Measurements from ENCODE around the gene DUSP2. TPM values are rescaled to one million over a fixed set of nuclear protein-coding genes. Genes with fewer than 3 reads are reported as not detected.

DUSP2 gene
- total and polyA plus RNA-seq, 9 of the 15 experiments (the other 6 are each of a cell fraction or from before 2014, with no cell fraction given), result 0.04 to 0.18 TPM; not detected in 7

DNA sequence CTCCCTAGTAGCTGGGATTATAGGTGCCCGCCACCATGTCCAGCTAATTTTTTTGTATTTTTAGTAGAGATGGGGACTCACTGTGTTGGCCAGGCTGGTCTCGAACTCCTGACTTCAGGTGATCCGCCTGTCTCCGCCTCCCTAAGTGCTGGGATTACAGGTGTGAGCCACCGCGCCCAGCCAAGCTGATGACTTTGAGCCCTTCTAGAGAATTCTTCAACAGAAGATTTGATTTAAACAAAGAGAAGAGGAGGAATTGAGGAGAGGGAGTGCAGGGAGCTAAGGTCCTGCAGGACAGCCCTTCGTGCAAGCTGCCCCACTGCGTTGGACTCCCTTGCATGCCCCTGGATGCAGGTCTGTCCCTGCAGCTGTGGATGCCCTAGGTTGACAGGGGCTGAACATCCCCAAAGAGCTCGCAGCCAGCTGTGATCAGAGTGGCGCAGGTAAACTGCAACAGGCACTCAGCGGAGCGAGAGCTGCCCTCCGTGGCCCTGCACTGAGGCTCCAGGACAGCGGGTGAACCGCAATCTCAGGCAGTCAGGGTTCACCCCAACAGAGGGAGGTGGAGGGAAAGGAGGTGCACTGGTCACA lies 42.5 kb downstream of the DUSP2 start:
- Histone ChIP-seq H3K27ac (ENCODE audit: extremely low read depth, low read depth, low read length) (no peak overlapping the region), H3K4me3 (no peak overlapping the region), H3K27me3 (ENCODE audit: control insufficient read depth in 2 of 2, insufficient read depth in 2 of 2, low read length in 2 of 2) (peaks cover 0 to 26% of the 10 kb centered on the region in 2 experiments; a peak in 3 of 5 replicates), H2AFZ (ENCODE audit: low read depth, low read length) (no peak overlapping the region), H3K9ac (ENCODE audit: insufficient read depth in 1 of 2, low read depth in 2 of 2, low read length in 2 of 2) (no peak overlapping the region), H3K4me1 (replicated peaks in 1 of 2; ENCODE audit: control insufficient read depth in 2 of 2, insufficient read depth in 2 of 2, low read length in 2 of 2) (peaks cover 0 to 8% of the 10 kb centered on the region in 2 experiments; a peak in 1 of 5 replicates), H4K20me1 (replicated peaks; ENCODE audit: control insufficient read depth, insufficient read depth, low read length) (peaks cover 3% of the 10 kb centered on the region; the same call in 1 of the 2 replicates), H3K9me1 (ENCODE audit: control insufficient read depth, insufficient read depth, low read length) (no peaks in the 10 kb centered on the region), H3K9me3 (replicated peaks; ENCODE audit: control insufficient read depth, insufficient read depth, low read depth, low read length) (no peaks in the 10 kb centered on the region), H3K4me2 (ENCODE audit: insufficient read depth, low read length) (no peak overlapping the region), H3K36me3 (ENCODE audit: control insufficient read depth, insufficient read depth, low read length) (no peaks in the 10 kb centered on the region), H3K79me2 (ENCODE audit: control insufficient read depth, insufficient read depth, low read length) (no peaks in the 10 kb centered on the region)
- intact Hi-C loops (cut with micrococcal nuclease), result no loop called here
- ATAC-seq (no peak), FAIRE-seq (no peak), DNase-seq (ENCODE audit: extremely low read depth in 1 of 4, low spot score in 3 of 4) (no peak)
- in situ Hi-C loops (cut with MboI), result no loop called here
- no TSS peak for BruUV-seq (replicated peaks)
- CTCF ChIA-PET (ENCODE audit: low intra/inter-chr PET ratio), result no interaction called here
- WGBS (ENCODE audit: insufficient coverage, low coverage, missing lambda C conversion rate), result 3% methylated on average over 14 of the region's 15 CpGs
- POLR2A ChIA-PET, result interaction anchor here (0.7 to 1.0 kb wide), 2 partner anchors 10 to 76 kb away, joined by 3 to 4 read pairs; no protein-coding TSS in a partner anchor
- TF ChIP-seq SETDB1 (IDR thresholded peaks at IDR 0.05; ENCODE audit: low read length), result no peak
- TF ChIP-seq, protein P1, sequence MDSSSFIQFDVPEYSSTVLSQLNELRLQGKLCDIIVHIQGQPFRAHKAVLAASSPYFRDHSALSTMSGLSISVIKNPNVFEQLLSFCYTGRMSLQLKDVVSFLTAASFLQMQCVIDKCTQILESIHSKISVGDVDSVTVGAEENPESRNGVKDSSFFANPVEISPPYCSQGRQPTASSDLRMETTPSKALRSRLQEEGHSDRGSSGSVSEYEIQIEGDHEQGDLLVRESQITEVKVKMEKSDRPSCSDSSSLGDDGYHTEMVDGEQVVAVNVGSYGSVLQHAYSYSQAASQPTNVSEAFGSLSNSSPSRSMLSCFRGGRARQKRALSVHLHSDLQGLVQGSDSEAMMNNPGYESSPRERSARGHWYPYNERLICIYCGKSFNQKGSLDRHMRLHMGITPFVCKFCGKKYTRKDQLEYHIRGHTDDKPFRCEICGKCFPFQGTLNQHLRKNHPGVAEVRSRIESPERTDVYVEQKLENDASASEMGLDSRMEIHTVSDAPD (CRISPR knock-in tag; IDR thresholded peaks at IDR 0.05), result no peak
- TF ChIP-seq XRCC5 (IDR thresholded peaks at IDR 0.05; ENCODE audit: low read depth, low read length), result no peak
- TF ChIP-seq EP400 (IDR thresholded peaks at IDR 0.05), result no peak
- no peak for TF ChIP-seq KLF10 (CRISPR knock-in tag; IDR thresholded peaks at IDR 0.05)
- no peak for TF ChIP-seq KLF1 (tag; IDR thresholded peaks at IDR 0.05)
- no peak for TF ChIP-seq GABPA (tag; conservative IDR thresholded peaks at IDR 0.05; ENCODE audit: low read depth)
- no peak for TF ChIP-seq ZNF224 (CRISPR knock-in tag; IDR thresholded peaks at IDR 0.05)
- TF ChIP-seq MAFG (tag; conservative IDR thresholded peaks at IDR 0.05), result no peak
- TF ChIP-seq, protein P2, sequence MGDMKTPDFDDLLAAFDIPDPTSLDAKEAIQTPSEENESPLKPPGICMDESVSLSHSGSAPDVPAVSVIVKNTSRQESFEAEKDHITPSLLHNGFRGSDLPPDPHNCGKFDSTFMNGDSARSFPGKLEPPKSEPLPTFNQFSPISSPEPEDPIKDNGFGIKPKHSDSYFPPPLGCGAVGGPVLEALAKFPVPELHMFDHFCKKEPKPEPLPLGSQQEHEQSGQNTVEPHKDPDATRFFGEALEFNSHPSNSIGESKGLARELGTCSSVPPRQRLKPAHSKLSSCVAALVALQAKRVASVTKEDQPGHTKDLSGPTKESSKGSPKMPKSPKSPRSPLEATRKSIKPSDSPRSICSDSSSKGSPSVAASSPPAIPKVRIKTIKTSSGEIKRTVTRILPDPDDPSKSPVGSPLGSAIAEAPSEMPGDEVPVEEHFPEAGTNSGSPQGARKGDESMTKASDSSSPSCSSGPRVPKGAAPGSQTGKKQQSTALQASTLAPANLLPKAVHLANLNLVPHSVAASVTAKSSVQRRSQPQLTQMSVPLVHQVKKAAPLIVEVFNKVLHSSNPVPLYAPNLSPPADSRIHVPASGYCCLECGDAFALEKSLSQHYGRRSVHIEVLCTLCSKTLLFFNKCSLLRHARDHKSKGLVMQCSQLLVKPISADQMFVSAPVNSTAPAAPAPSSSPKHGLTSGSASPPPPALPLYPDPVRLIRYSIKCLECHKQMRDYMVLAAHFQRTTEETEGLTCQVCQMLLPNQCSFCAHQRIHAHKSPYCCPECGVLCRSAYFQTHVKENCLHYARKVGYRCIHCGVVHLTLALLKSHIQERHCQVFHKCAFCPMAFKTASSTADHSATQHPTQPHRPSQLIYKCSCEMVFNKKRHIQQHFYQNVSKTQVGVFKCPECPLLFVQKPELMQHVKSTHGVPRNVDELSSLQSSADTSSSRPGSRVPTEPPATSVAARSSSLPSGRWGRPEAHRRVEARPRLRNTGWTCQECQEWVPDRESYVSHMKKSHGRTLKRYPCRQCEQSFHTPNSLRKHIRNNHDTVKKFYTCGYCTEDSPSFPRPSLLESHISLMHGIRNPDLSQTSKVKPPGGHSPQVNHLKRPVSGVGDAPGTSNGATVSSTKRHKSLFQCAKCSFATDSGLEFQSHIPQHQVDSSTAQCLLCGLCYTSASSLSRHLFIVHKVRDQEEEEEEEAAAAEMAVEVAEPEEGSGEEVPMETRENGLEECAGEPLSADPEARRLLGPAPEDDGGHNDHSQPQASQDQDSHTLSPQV (IDR thresholded peaks at IDR 0.05), result no peak

All from K562 (cell line).